ENCODE results near the gene DEPDC1B.

DNA sequence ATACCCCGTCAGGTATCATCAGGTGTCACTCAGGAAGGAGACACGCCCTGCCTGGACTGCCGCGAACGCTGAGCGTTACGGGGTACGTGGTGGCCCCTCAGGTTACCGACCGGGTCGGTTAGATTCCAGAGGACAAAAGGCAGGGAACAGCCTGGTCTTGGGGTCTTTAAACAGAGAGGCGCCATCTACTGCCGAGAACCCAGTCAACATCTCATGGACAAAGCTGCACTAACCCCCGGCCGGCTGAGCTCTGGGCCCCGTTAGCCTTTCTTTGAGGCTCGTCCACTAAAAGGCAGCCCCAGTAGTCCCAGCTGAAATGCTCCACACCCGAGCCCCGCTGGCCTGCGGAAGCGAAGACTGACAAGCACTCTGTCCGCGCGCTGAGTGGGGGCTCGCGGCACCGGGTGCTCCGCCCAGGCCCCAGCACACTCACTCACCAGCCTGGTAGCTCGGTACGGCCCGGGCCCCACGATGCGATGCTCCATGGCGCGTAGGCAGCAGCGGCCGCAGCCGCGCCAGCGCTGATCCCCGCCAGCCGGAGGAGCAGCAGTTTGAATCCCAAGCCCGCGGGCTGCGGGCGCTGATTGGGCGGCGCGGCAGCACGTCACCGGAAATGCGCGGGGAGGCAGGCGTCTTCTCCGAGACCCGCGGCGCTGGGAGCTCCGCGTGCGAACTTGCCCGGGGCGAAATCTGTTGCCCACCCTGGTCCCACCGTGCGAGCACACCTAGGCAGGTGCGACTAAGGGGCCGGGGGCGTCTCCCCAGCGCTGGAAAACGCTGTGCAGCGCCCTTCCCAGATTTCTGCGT lies at the start of gene DEPDC1B:
- TF ChIP-seq, protein P1, sequence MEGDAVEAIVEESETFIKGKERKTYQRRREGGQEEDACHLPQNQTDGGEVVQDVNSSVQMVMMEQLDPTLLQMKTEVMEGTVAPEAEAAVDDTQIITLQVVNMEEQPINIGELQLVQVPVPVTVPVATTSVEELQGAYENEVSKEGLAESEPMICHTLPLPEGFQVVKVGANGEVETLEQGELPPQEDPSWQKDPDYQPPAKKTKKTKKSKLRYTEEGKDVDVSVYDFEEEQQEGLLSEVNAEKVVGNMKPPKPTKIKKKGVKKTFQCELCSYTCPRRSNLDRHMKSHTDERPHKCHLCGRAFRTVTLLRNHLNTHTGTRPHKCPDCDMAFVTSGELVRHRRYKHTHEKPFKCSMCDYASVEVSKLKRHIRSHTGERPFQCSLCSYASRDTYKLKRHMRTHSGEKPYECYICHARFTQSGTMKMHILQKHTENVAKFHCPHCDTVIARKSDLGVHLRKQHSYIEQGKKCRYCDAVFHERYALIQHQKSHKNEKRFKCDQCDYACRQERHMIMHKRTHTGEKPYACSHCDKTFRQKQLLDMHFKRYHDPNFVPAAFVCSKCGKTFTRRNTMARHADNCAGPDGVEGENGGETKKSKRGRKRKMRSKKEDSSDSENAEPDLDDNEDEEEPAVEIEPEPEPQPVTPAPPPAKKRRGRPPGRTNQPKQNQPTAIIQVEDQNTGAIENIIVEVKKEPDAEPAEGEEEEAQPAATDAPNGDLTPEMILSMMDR (conservative IDR thresholded peaks at IDR 0.05; ENCODE audit: low read depth, low read length) = peak; percentile 58
- TF ChIP-seq EZH2 (IDR thresholded peaks at IDR 0.05; ENCODE audit: borderline replicate concordance, low read depth, low read length, poor library complexity, severe bottlenecking) = no peak
